Tibial nerve (tissue), 4 donors: Measurements from ENCODE around the gene LTF. TPM values are rescaled to one million over a fixed set of nuclear protein-coding genes. Genes with fewer than 3 reads are reported as not detected.
"Not testable (repeated sequence)": the region's sequence is repeated elsewhere in the genome, so short reads cannot be mapped to it uniquely, and the experiment has no call there.

Experiments used
- DNase-seq, 2 donors: peaks; one replicate each; pipeline ENCODE4 v3.0.0-alpha.2; 2019; ENCODE audit warnings: low spot score in 2 of 2
- H3K27ac ChIP-seq, 4 donors: fragments of 200-600 bp; sonication (generic) in 3 of 4; one replicate each; pipeline ENCODE4 v1.5.1; 2017 to 2019; ENCODE audit warnings: mild to moderate bottlenecking in 1 of 4
- H3K27me3 ChIP-seq, 2 donors: fragments of 200-600 bp; sonication (generic) in 1 of 2; one replicate each; pipeline versions ENCODE4 v1.5.1 to v1.6.0; 2017 to 2019
- H3K36me3 ChIP-seq, 3 donors: fragments of 200-600 bp; sonication (generic); one replicate each; pipeline ENCODE4 v1.5.1; 2018 to 2019
- H3K4me1 ChIP-seq, 4 donors: fragments of 200-600 bp; sonication (generic) in 3 of 4; one replicate each; pipeline ENCODE4 v1.5.1; 2017 to 2019
- H3K4me3 ChIP-seq, 4 donors: fragments of 200-600 bp; sonication (generic) in 3 of 4; one replicate each; pipeline ENCODE4 v1.5.1; 2017 to 2019; ENCODE audit warnings: mild to moderate bottlenecking in 1 of 4, moderate library complexity in 1 of 4
- H3K9me3 ChIP-seq, 4 donors: fragments of 200-600 bp; sonication (generic) in 3 of 4; one replicate each; pipeline ENCODE4 v1.5.1; 2017 to 2019
- CTCF ChIP-seq, 5 experiments: fragments of 200-600 bp in 3 of 5; fragments of 450-650 bp in 2 of 5; sonication (generic) in 3 of 5; IDR thresholded peaks; one replicate each; pipeline ENCODE4 v1.5.1; 2016 to 2019; ENCODE audit warnings: antibody characterized with exemption in 5 of 5, mild to moderate bottlenecking in 3 of 5, moderate library complexity in 2 of 5
- EP300 ChIP-seq, 2 donors: sonication (generic); formaldehyde crosslinking; IDR thresholded peaks; one replicate each; pipeline ENCODE4 v1.6.1; 2017; ENCODE audit warnings: antibody characterized with exemption in 2 of 2, mild to moderate bottlenecking in 1 of 2
- POLR2A ChIP-seq, 2 donors: fragments of 450-650 bp; IDR thresholded peaks; one replicate each; pipeline ENCODE4 v1.6.1; 2017; ENCODE audit warnings: antibody characterized with exemption in 2 of 2, mild to moderate bottlenecking in 2 of 2, moderate library complexity in 2 of 2
- WGBS, 2 donors: methylation state at CpG; one replicate each; pipeline ENCODE4 v1.1.5; 2018; 5-methylcytosine and 5-hydroxymethylcytosine counted together
- total RNA-seq, 4 donors: library from RNA; depleted of rRNA; stranded (reverse); fragments of >200 nt; gene quantifications; one replicate each; pipeline ENCODE4 v1.1.0, GENCODE V29; 2016

Gene LTF
- total RNA-seq, 4 donors from 2014 or later = 0.30 to 1.2 (median 0.42) TPM; not detected in 1

GRCh38 chr3:46429250-46429649 lies 35.5 kb downstream of the LTF start:
- H3K27me3 ChIP-seq = no peaks in the 10 kb centered on the region
- no peak for TF ChIP-seq CTCF (IDR thresholded peaks at IDR 0.05)
- no peak for TF ChIP-seq POLR2A (IDR thresholded peaks at IDR 0.05)
- TF ChIP-seq EP300 (IDR thresholded peaks at IDR 0.05) = no peak
- peaks cover 0 to 16% (median 0%) of the 10 kb centered on the region in 4 donors for H3K9me3 ChIP-seq
- H3K4me1 ChIP-seq = no peaks in the 10 kb centered on the region
- no peak overlapping the region for H3K27ac ChIP-seq
- no peak for DNase-seq
- no peak overlapping the region for H3K4me3 ChIP-seq
- H3K36me3 ChIP-seq = no peaks in the 10 kb centered on the region
- WGBS, 2 donors = 41 to 46% methylated on average over 5 of the region's 5 CpGs

- Histone ChIP-seq H3K27me3 (no peaks in the 10 kb centered on the region), H3K9me3 (peaks cover 0 to 16% (median 0%) of the 10 kb centered on the region in 4 donors), H3K27ac (no peak overlapping the region), H3K4me1 (no peaks in the 10 kb centered on the region), H3K4me3 (no peak overlapping the region), H3K36me3 (no peaks in the 10 kb centered on the region)
- TF ChIP-seq POLR2A (IDR thresholded peaks at IDR 0.05) (no peak), CTCF (IDR thresholded peaks at IDR 0.05) (no peak), EP300 (IDR thresholded peaks at IDR 0.05) (no peak)
- WGBS, 2 donors = 70 to 77% methylated on average over 10 of the region's 10 CpGs
- no peak for DNase-seq
Observed at GRCh38 chr3:46427916-46428833, 36.5 kb downstream of the LTF start.

GRCh38 chr3:46427404-46427803 lies 37.3 kb downstream of the LTF start:
- not testable (repeated sequence) for H3K27ac ChIP-seq, H3K36me3 ChIP-seq, DNase-seq, H3K4me1 ChIP-seq, H3K4me3 ChIP-seq, H3K27me3 ChIP-seq
- peaks cover 0 to 16% (median 0%) of the 10 kb centered on the region in 4 donors for H3K9me3 ChIP-seq
- WGBS, 2 donors = 46 to 49% methylated on average over 8 of the region's 8 CpGs

GRCh38 chr3:46426476-46426875 lies 38.2 kb downstream of the LTF start:
- H3K27me3 ChIP-seq, H3K27ac ChIP-seq, H3K9me3 ChIP-seq, H3K4me3 ChIP-seq, H3K4me1 ChIP-seq, H3K36me3 ChIP-seq, DNase-seq: not testable (repeated sequence)
- 60 to 64% methylated on average over 4 of the region's 4 CpGs for WGBS, 2 donors

GRCh38 chr3:46423588-46423987 lies 41.1 kb downstream of the LTF start:
- TF ChIP-seq EP300 (IDR thresholded peaks at IDR 0.05) (no peak), CTCF (IDR thresholded peaks at IDR 0.05) (no peak), POLR2A (IDR thresholded peaks at IDR 0.05) (no peak)
- H3K4me3 ChIP-seq = no peak overlapping the region
- no peaks in the 10 kb centered on the region for H3K27me3 ChIP-seq
- DNase-seq = no peak
- no peaks in the 10 kb centered on the region for H3K9me3 ChIP-seq
- WGBS, 2 donors = 77 to 89% methylated on average over 5 of the region's 5 CpGs
- H3K36me3 ChIP-seq = no peaks in the 10 kb centered on the region
- no peak overlapping the region for H3K27ac ChIP-seq
- H3K4me1 ChIP-seq = no peaks in the 10 kb centered on the region

GRCh38 chr3:46422617-46423016 lies 42.1 kb downstream of the LTF start:
- H3K4me3 ChIP-seq = no peak overlapping the region
- TF ChIP-seq EP300 (IDR thresholded peaks at IDR 0.05) (no peak), POLR2A (IDR thresholded peaks at IDR 0.05) (no peak), CTCF (IDR thresholded peaks at IDR 0.05) (no peak)
- no peaks in the 10 kb centered on the region for H3K36me3 ChIP-seq
- H3K27me3 ChIP-seq = no peaks in the 10 kb centered on the region
- no peak overlapping the region for H3K27ac ChIP-seq
- no peaks in the 10 kb centered on the region for H3K4me1 ChIP-seq
- no peaks in the 10 kb centered on the region for H3K9me3 ChIP-seq
- no peak for DNase-seq
- 89 to 93% methylated on average over 6 of the region's 6 CpGs for WGBS, 2 donors
